GM12878 (cell line): ENCODE measurements around the gene CD58. TPM values are rescaled to one million over a fixed set of nuclear protein-coding genes. Genes with fewer than 3 reads are reported as not detected.

Experiments used
- BACH1 ChIP-seq: fragments of 450-650 bp; IDR thresholded peaks from 2 replicates; pipeline ENCODE4 v1.6.1; 2017; ENCODE audit warnings: mild to moderate bottlenecking, borderline replicate concordance
- BHLHE40 ChIP-seq, 2 experiments: fragments of 450-650 bp in 1 of 2; IDR thresholded peaks; 2 replicates each; pipeline ENCODE4 v1.6.1; 2011 to 2017; ENCODE audit warnings: low read depth in 2 of 2, borderline replicate concordance in 1 of 2, improper control_type of control experiment in 1 of 2, low read length in 1 of 2, mild to moderate bottlenecking in 1 of 2
- CBFB ChIP-seq: IDR thresholded peaks from 2 replicates; pipeline ENCODE4 v1.6.1; 2016; ENCODE audit warnings: antibody characterized with exemption, low read depth
- CEBPB ChIP-seq, 2 experiments: fragments of 150-350 bp in 1 of 2; IDR thresholded peaks; 2 replicates each; pipeline ENCODE4 v1.6.1; 2012 to 2014; ENCODE audit warnings: low read depth in 2 of 2, low read length in 2 of 2, borderline replicate concordance in 1 of 2, inconsistent platforms in 1 of 2
- CHD2 ChIP-seq: IDR thresholded peaks from 2 replicates; pipeline ENCODE4 v1.6.1; 2011; ENCODE audit warnings: low read depth, low read length, improper control_type of control experiment, borderline replicate concordance
- FOXK2 ChIP-seq: fragments of 450-650 bp; IDR thresholded peaks from 2 replicates; pipeline ENCODE4 v1.6.1; 2017; ENCODE audit warnings: mild to moderate bottlenecking, moderate library complexity
- HDGF ChIP-seq: fragments of 450-650 bp; IDR thresholded peaks from 2 replicates; pipeline ENCODE4 v1.6.1; 2016; ENCODE audit warnings: antibody characterized with exemption
- IKZF1 ChIP-seq: fragments of 450-650 bp; conservative IDR thresholded peaks from 2 replicates; pipeline ENCODE4 v1.6.1; 2017; ENCODE audit warnings: antibody characterized with exemption, mild to moderate bottlenecking
- IRF3 ChIP-seq: fragments of 450-650 bp; IDR thresholded peaks from 2 replicates; pipeline ENCODE4 v1.6.1; 2014; ENCODE audit warnings: mild to moderate bottlenecking
- IRF5 ChIP-seq: fragments of 450-650 bp; IDR thresholded peaks from 2 replicates; pipeline ENCODE4 v1.6.1; 2017; ENCODE audit warnings: borderline replicate concordance
- MAX ChIP-seq: IDR thresholded peaks from 2 replicates; pipeline ENCODE4 v1.6.1; 2012; ENCODE audit warnings: low read depth, low read length, improper control_type of control experiment
- MEF2B ChIP-seq: fragments of 450-650 bp; IDR thresholded peaks from 2 replicates; pipeline ENCODE4 v1.6.1; 2018; ENCODE audit warnings: mild to moderate bottlenecking, moderate library complexity; ENCODE audit not compliant: partially characterized antibody, poor library complexity, severe bottlenecking
- MLLT1 ChIP-seq: fragments of 450-650 bp; IDR thresholded peaks from 2 replicates; pipeline ENCODE4 v1.6.1; 2016; ENCODE audit warnings: mild to moderate bottlenecking
- MTA2 ChIP-seq: fragments of 450-650 bp; IDR thresholded peaks from 2 replicates; pipeline ENCODE4 v1.6.1; 2016; ENCODE audit warnings: low read depth, mild to moderate bottlenecking, moderate library complexity
- NR2C1 ChIP-seq: fragments of 450-650 bp; IDR thresholded peaks from 2 replicates; pipeline ENCODE4 v1.6.1; 2017; ENCODE audit warnings: antibody characterized with exemption, mild to moderate bottlenecking, moderate library complexity
- RBBP5 ChIP-seq: fragments of 200-600 bp; sonication (generic); conservative IDR thresholded peaks from 2 replicates; pipeline ENCODE4 v1.6.1; 2016
- RELA ChIP-seq: fragments of 450-650 bp; IDR thresholded peaks from 2 replicates; pipeline ENCODE4 v1.8.0; 2014; ENCODE audit warnings: borderline replicate concordance; ENCODE audit not compliant: partially characterized antibody
- SMAD1 ChIP-seq: fragments of 450-650 bp; IDR thresholded peaks from 2 replicates; pipeline ENCODE4 v1.6.1; 2018; ENCODE audit warnings: mild to moderate bottlenecking, low read depth; ENCODE audit not compliant: partially characterized antibody
- SMARCA5 ChIP-seq: fragments of 450-650 bp; IDR thresholded peaks from 2 replicates; pipeline ENCODE4 v1.6.1; 2017; ENCODE audit warnings: mild to moderate bottlenecking
- SREBF1 ChIP-seq: IDR thresholded peaks from 2 replicates; pipeline ENCODE4 v1.6.1; 2012; ENCODE audit warnings: mild to moderate bottlenecking, low read length
- SRF ChIP-seq, 2 experiments: IDR thresholded peaks; 2 replicates each; pipeline ENCODE4 v1.6.1; 2011; ENCODE audit warnings: low read depth in 2 of 2, low read length in 2 of 2, mild to moderate bottlenecking in 1 of 2, moderate library complexity in 1 of 2
- STAT3 ChIP-seq: IDR thresholded peaks from 2 replicates; pipeline ENCODE4 v1.6.1; 2011; ENCODE audit warnings: low read depth, low read length, improper control_type of control experiment
- USF2 ChIP-seq: IDR thresholded peaks from 2 replicates; pipeline ENCODE4 v1.6.1; 2011; ENCODE audit warnings: low read depth, low read length, improper control_type of control experiment, borderline replicate concordance
- YBX1 ChIP-seq: fragments of 450-650 bp; IDR thresholded peaks from 2 replicates; pipeline ENCODE4 v1.6.1; 2016; ENCODE audit warnings: antibody characterized with exemption
- ZBED1 ChIP-seq: IDR thresholded peaks from 2 replicates; pipeline ENCODE4 v1.6.1; 2016; ENCODE audit warnings: borderline replicate concordance
- polyA plus RNA-seq, 11 experiments: library from polyadenylated mRNA; depleted of rRNA in 4 of 11; unstranded in 6 of 11; stranded (reverse) in 5 of 11; fragments of >200 nt; fragmentation: Nextera tagmentation in 4 of 11; fragmentation: Illumina TruSeq in 1 of 11; extraction: Ambion mirVana in 4 of 11; extraction: Trizol in 1 of 11; gene quantifications; 1 replicate in 1 of 11; 2 replicates in 10 of 11; pipeline versions ENCODE4 v1.2.1 to v1.2.3, GENCODE V29; 2011 to 2016; ENCODE audit warnings: inconsistent platforms in 2 of 11, missing spikeins in 2 of 11, low read depth in 1 of 11
- total RNA-seq, 4 experiments: library from RNA; depleted of rRNA in 3 of 4; stranded (reverse); fragments of >200 nt in 3 of 4; fragmentation: Illumina TruSeq in 1 of 4; extraction: Trizol in 1 of 4; gene quantifications; 2 replicates each; pipeline versions ENCODE4 v1.2.1 to v1.2.3, GENCODE V29; 2013 to 2021

Gene CD58
- total and polyA plus RNA-seq, 10 of the 15 experiments (the other 5 are each of a cell fraction or from before 2014, with no cell fraction given), result 70.4 to 252 (median 129) TPM

- no peak for TF ChIP-seq IRF3
- no peak for TF ChIP-seq MAX
- no peak for TF ChIP-seq RELA
- TF ChIP-seq SMAD1, result peak; percentile 71
- TF ChIP-seq CEBPB (IDR thresholded peaks at IDR 0.05; ENCODE audit: borderline replicate concordance in 1 of 2, low read depth in 2 of 2, low read length in 2 of 2), result peak in 1 of 2 experiments; percentile 52; a peak in 1 of 4 replicates
- TF ChIP-seq MEF2B, result no peak
- no peak for TF ChIP-seq RBBP5
- no peak for TF ChIP-seq YBX1
- no peak for TF ChIP-seq FOXK2
- peak; percentile 65 for TF ChIP-seq IKZF1
- no peak for TF ChIP-seq NR2C1
- no peak for TF ChIP-seq IRF5
- no peak for TF ChIP-seq MTA2
- TF ChIP-seq HDGF, result no peak
- TF ChIP-seq ZBED1, result peak; percentile 37; the same call in 1 of the 2 replicates
- TF ChIP-seq USF2, result no peak
- no peak for TF ChIP-seq STAT3
- TF ChIP-seq BACH1, result 0 out of 2 replicates have a peak, but pooled peaks have one; percentile 6
- 0 out of 2 replicates have a peak, but pooled peaks have one; percentile 36 for TF ChIP-seq MLLT1
- no peak for TF ChIP-seq SREBF1
- no peak for TF ChIP-seq CHD2
- TF ChIP-seq SMARCA5, result no peak
- TF ChIP-seq CBFB, result 0 out of 2 replicates have a peak, but pooled peaks have one; percentile 26
- no peak for TF ChIP-seq SRF (IDR thresholded peaks at IDR 0.05; ENCODE audit: low read depth in 2 of 2, low read length in 2 of 2)
- TF ChIP-seq BHLHE40 (IDR thresholded peaks at IDR 0.05; ENCODE audit: borderline replicate concordance in 1 of 2, low read depth in 2 of 2, low read length in 1 of 2), result 0 out of 4 replicates have a peak, but pooled peaks of 1 of the 2 experiments have one; percentile 4
Measured at GRCh38 chr1:116560704-116561490, 9.9 kb downstream of the CD58 start (continued).
